Type B pancreatic cell (in vitro differentiated cells): ENCODE measurements around the gene THSD4. TPM values are rescaled to one million over a fixed set of nuclear protein-coding genes. Genes with fewer than 3 reads are reported as not detected.

ENCODE experiments used
- DNase-seq: peaks from one replicate; pipeline ENCODE4 v3.0.0; 2021; ENCODE audit warnings: mixed read lengths; ENCODE audit not compliant: unreplicated experiment; ENCODE audit errors: extremely low spot score
- H3K27ac Mint-ChIP-seq: 2 replicates; pipeline ENCODE4 v1.8.0; 2021; ENCODE audit warnings: mild to moderate bottlenecking, mixed read lengths
- H3K27me3 Mint-ChIP-seq: 2 replicates; pipeline ENCODE4 v1.8.0; 2021; ENCODE audit warnings: mixed read lengths
- H3K36me3 Mint-ChIP-seq: 2 replicates; pipeline ENCODE4 v1.8.0; 2021; ENCODE audit warnings: mixed read lengths
- H3K4me1 Mint-ChIP-seq: one replicate; pipeline ENCODE4 v1.8.0; 2021; ENCODE audit warnings: mixed read lengths; ENCODE audit not compliant: unreplicated experiment
- H3K4me3 Mint-ChIP-seq: 2 replicates; pipeline ENCODE4 v1.8.0; 2021; ENCODE audit warnings: mild to moderate bottlenecking, mixed read lengths
- H3K9me3 Mint-ChIP-seq: 2 replicates; pipeline ENCODE4 v1.8.0; 2021; ENCODE audit warnings: mixed read lengths
- CTCF ChIP-seq: fragments of 200-600 bp; sonication (generic); conservative IDR thresholded peaks from 2 replicates; pipeline ENCODE4 v1.5.0; 2021; ENCODE audit warnings: antibody characterized with exemption, mild to moderate bottlenecking
- total RNA-seq: library from RNA; stranded (reverse); gene quantifications from 2 replicates; pipeline ENCODE4 v1.2.1, GENCODE V29; 2021; ENCODE audit warnings: low replicate concordance

THSD4 gene
- total RNA-seq, 1 donor from 2014 or later = 43.3 TPM

GRCh38 chr15:71743861-71744382 lies 628.7 kb downstream of the THSD4 start:
- peak; percentile 88 for TF ChIP-seq CTCF
- no peaks in the 10 kb centered on the region for H3K9me3 Mint-ChIP-seq
- peaks cover 5% of the 10 kb centered on the region for H3K4me1 Mint-ChIP-seq
- H3K27ac Mint-ChIP-seq = no peak overlapping the region
- H3K4me3 Mint-ChIP-seq = no peak overlapping the region
- H3K36me3 Mint-ChIP-seq = peaks cover 5% of the 10 kb centered on the region
- no peaks in the 10 kb centered on the region for H3K27me3 Mint-ChIP-seq
- no peak for DNase-seq

GRCh38 chr15:71746719-71747118 lies 631.4 kb downstream of the THSD4 start:
- Mint-ChIP-seq H3K9me3 (no peaks in the 10 kb centered on the region), H3K27me3 (no peaks in the 10 kb centered on the region), H3K4me1 (peaks cover 5% of the 10 kb centered on the region), H3K27ac (no peak overlapping the region), H3K36me3 (peaks cover 9% of the 10 kb centered on the region), H3K4me3 (no peak overlapping the region)
- DNase-seq = no peak
- no peak for TF ChIP-seq CTCF

- DNase-seq = no peak
- H3K4me1 Mint-ChIP-seq = peaks cover 8% of the 10 kb centered on the region
- no peak for TF ChIP-seq CTCF
Measured at GRCh38 chr15:71747128-71748083, 632.1 kb downstream of the THSD4 start.

GRCh38 chr15:71748293-71748718 lies 633.0 kb downstream of the THSD4 start:
- Mint-ChIP-seq H3K4me3 (no peak overlapping the region), H3K9me3 (no peaks in the 10 kb centered on the region), H3K4me1 (peaks cover 13% of the 10 kb centered on the region), H3K27ac (no peak overlapping the region), H3K36me3 (peaks cover 8% of the 10 kb centered on the region), H3K27me3 (no peaks in the 10 kb centered on the region)
- TF ChIP-seq CTCF = no peak
- DNase-seq = no peak

More at GRCh38 chr15:71747128-71748083, 632.1 kb downstream of the THSD4 start:
- Mint-ChIP-seq H3K27me3 (no peaks in the 10 kb centered on the region), H3K4me3 (no peak overlapping the region), H3K9me3 (no peaks in the 10 kb centered on the region), H3K36me3 (peaks cover 6% of the 10 kb centered on the region), H3K27ac (no peak overlapping the region)

- H3K36me3 Mint-ChIP-seq = peaks cover 8% of the 10 kb centered on the region
- no peak overlapping the region for H3K4me3 Mint-ChIP-seq
- no peaks in the 10 kb centered on the region for H3K9me3 Mint-ChIP-seq
- no peak for DNase-seq
- no peaks in the 10 kb centered on the region for H3K27me3 Mint-ChIP-seq
- peaks cover 8% of the 10 kb centered on the region for H3K4me1 Mint-ChIP-seq
- TF ChIP-seq CTCF = no peak
- H3K27ac Mint-ChIP-seq = no peak overlapping the region
Measured at GRCh38 chr15:71749500-71749899, 634.2 kb downstream of the THSD4 start.
